Activated T-cell treated with anti-CD3 and anti-CD28 coated beads, Interleukin-2, amount 50 U/mL, for 24 hours (primary cell): Measurements from ENCODE around the gene MYO1B.

Experiments
- DNase-seq: peaks from one replicate; pipeline ENCODE4 v3.0.0-alpha.2; 2020
- H3K27ac Mint-ChIP-seq: 2 replicates; pipeline ENCODE4 v1.8.0; 2020; ENCODE audit warnings: mild to moderate bottlenecking, mixed read lengths
- H3K27me3 Mint-ChIP-seq: 2 replicates; pipeline ENCODE4 v1.8.0; 2020; ENCODE audit warnings: mixed read lengths
- H3K36me3 Mint-ChIP-seq: 2 replicates; pipeline ENCODE4 v1.8.0; 2020; ENCODE audit warnings: low read depth, mixed read lengths
- H3K4me1 Mint-ChIP-seq: 2 replicates; pipeline ENCODE4 v1.8.0; 2020; ENCODE audit warnings: low read depth, mixed read lengths
- H3K4me3 Mint-ChIP-seq: 2 replicates; pipeline ENCODE4 v1.8.0; 2020; ENCODE audit warnings: mild to moderate bottlenecking, moderate library complexity, mixed read lengths
- H3K9me3 Mint-ChIP-seq: 2 replicates; pipeline ENCODE4 v1.8.0; 2020; ENCODE audit warnings: mixed read lengths

Gene MYO1B

GRCh38 chr2:191217580-191217979 is 27.6 kb upstream of the MYO1B start:
- peaks cover 11% of the 10 kb centered on the region for H3K9me3 Mint-ChIP-seq
- no peaks in the 10 kb centered on the region for H3K36me3 Mint-ChIP-seq
- no peak overlapping the region for H3K4me3 Mint-ChIP-seq
- no peak overlapping the region for H3K27ac Mint-ChIP-seq
- H3K4me1 Mint-ChIP-seq = peaks cover 25% of the 10 kb centered on the region
- DNase-seq = no peak
- H3K27me3 Mint-ChIP-seq = no peaks in the 10 kb centered on the region

DNA sequence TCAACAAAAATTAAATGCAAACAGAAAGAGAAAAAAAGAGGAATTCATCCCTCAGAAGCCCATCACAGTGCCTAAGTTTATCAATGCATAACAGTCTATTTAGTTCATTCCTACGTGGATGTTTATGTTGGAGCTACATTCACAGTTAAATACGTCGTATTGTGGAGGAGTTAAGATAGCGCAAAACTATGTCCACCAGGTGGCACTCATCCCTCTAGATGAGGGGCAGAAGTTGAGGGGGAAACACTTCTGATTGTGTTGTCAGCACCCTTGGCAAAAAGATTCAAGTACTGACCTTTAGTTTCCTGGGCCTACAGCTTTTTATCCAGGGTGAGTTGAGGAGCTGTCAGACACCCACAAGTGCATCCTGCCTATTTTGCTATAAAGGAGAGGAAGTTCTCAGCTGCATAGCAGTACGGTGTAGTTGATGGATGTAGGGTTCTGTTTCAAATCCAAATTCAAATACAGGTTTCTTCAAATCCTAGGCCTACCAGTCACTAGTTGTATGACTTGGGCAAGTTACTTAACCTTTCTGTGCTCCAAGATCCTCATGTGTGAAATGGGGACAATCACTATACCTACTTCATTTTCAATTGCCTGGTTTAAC is 26.8 kb upstream of the MYO1B start:
- Mint-ChIP-seq H3K4me1 (peaks cover 25% of the 10 kb centered on the region), H3K27ac (no peak overlapping the region), H3K4me3 (no peak overlapping the region), H3K36me3 (no peaks in the 10 kb centered on the region), H3K9me3 (peaks cover 7% of the 10 kb centered on the region), H3K27me3 (no peaks in the 10 kb centered on the region)
- no peak for DNase-seq

DNA sequence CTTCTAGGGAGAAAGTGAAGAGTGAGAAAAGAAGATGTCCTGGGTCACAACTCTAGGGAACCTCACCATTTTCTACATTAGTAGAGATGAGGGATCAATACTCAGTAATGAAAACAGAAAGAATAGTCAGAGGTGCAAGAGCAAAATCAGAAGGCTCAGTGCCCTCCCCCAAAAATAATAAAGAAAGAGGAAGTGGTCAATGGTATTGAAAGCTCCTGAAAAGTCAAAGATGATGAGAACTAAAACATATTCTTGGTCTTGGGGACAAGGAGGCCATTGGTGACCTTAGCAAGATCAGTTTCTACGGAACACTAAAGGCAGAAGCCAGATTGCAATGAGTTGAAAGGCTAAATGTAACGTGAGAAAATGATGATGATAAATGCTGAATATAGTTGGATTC is 24.5 kb upstream of the MYO1B start:
- Mint-ChIP-seq H3K4me1 (peaks cover 25% of the 10 kb centered on the region), H3K9me3 (peaks cover 7% of the 10 kb centered on the region), H3K27ac (no peak overlapping the region), H3K36me3 (no peaks in the 10 kb centered on the region), H3K4me3 (no peak overlapping the region), H3K27me3 (no peaks in the 10 kb centered on the region)
- DNase-seq = no peak

DNA sequence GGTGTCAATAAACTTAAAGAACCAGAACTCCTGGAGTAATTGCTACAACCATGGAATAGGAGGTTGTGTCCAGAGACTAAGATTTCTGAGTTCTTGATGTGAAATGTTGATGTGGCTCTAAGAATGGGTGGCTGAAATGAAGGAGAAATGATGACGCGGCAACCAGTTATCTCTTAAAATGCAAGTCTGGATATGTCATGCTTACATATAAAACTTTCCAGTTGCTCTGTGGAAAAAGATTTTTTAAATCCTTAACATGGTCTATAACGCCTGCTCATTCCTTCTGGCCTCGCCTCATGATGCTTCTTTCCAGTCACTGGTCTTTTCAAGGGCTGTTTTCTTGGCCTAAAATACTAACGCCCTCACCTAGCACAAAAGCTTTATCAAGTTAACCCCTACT is 23.5 kb upstream of the MYO1B start:
- no peak for DNase-seq
- H3K9me3 Mint-ChIP-seq = peaks cover 7% of the 10 kb centered on the region
- peaks cover 25% of the 10 kb centered on the region for H3K4me1 Mint-ChIP-seq
- no peak overlapping the region for H3K27ac Mint-ChIP-seq
- H3K27me3 Mint-ChIP-seq = no peaks in the 10 kb centered on the region
- no peaks in the 10 kb centered on the region for H3K36me3 Mint-ChIP-seq
- no peak overlapping the region for H3K4me3 Mint-ChIP-seq

GRCh38 chr2:191222507-191222906 is 22.7 kb upstream of the MYO1B start:
- Mint-ChIP-seq H3K4me3 (no peak overlapping the region), H3K4me1 (peaks cover 24% of the 10 kb centered on the region), H3K27ac (no peak overlapping the region), H3K27me3 (no peaks in the 10 kb centered on the region), H3K9me3 (peaks cover 7% of the 10 kb centered on the region), H3K36me3 (no peaks in the 10 kb centered on the region)
- DNase-seq = no peak

GRCh38 chr2:191222952-191223351 is 22.3 kb upstream of the MYO1B start:
- H3K4me3 Mint-ChIP-seq = no peak overlapping the region

GRCh38 chr2:191225126-191225525 is 20.1 kb upstream of the MYO1B start:
- Mint-ChIP-seq H3K4me1 (peaks cover 7% of the 10 kb centered on the region), H3K9me3 (peaks cover 6% of the 10 kb centered on the region), H3K27ac (no peak overlapping the region), H3K27me3 (no peaks in the 10 kb centered on the region), H3K4me3 (no peak overlapping the region), H3K36me3 (no peaks in the 10 kb centered on the region)
- DNase-seq = no peak

More at GRCh38 chr2:191222952-191223351, 22.3 kb upstream of the MYO1B start:
- Mint-ChIP-seq H3K9me3 (peaks cover 7% of the 10 kb centered on the region), H3K36me3 (no peaks in the 10 kb centered on the region), H3K27ac (no peak overlapping the region), H3K27me3 (no peaks in the 10 kb centered on the region), H3K4me1 (peaks cover 19% of the 10 kb centered on the region)
- no peak for DNase-seq

- DNase-seq = no peak
- Mint-ChIP-seq H3K27ac (no peak overlapping the region), H3K4me1 (peaks cover 8% of the 10 kb centered on the region), H3K36me3 (no peaks in the 10 kb centered on the region), H3K27me3 (no peaks in the 10 kb centered on the region), H3K9me3 (peaks cover under 1% of the 10 kb centered on the region), H3K4me3 (no peak overlapping the region)
These were observed 19.5 kb upstream of the MYO1B start for GRCh38 chr2:191225690-191226089.

DNA sequence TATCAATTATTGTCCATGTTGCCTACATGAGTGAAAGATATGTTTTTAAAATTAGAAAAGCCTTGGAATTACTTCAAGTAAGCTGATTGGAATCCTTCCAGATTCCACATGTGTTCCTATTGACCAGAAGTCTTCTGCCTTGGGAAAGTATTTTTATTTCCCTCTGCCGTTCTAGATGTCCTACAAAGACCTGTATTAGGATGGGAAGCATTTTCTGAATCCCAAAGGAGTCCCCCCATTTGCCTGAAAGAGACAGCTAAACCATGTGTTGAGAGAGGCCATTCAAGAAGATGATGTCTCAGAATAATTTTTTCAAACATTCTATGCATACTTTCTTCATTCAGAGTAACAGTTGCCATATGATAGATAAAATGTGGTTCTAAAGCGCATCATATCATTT is 19.0 kb upstream of the MYO1B start:
- no peak for DNase-seq
- Mint-ChIP-seq H3K4me3 (no peak overlapping the region), H3K27me3 (no peaks in the 10 kb centered on the region), H3K36me3 (no peaks in the 10 kb centered on the region), H3K27ac (no peak overlapping the region), H3K4me1 (peaks cover 6% of the 10 kb centered on the region), H3K9me3 (no peaks in the 10 kb centered on the region)

DNA sequence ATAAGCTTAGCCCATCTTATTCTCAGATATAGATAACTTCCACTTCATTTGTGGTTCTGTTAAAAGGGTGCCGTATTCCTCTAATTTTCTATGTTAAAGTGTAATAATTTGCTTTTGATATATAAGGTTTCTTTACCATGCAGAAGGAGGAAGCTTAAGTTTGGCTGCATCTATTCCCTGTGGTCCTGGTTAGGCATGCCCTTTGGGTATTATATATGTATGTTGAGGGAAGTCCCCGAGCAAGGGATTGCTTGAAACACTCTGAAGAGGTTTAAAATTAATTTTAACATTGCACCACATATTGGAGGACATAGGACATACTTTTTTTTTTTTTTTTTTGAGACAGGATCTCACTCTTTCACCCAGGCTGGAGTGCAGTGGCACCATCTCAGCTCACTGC is 16.9 kb upstream of the MYO1B start:
- Mint-ChIP-seq H3K27ac (no peak overlapping the region), H3K4me3 (no peak overlapping the region), H3K9me3 (no peaks in the 10 kb centered on the region), H3K27me3 (no peaks in the 10 kb centered on the region), H3K36me3 (no peaks in the 10 kb centered on the region), H3K4me1 (peaks cover 6% of the 10 kb centered on the region)
- DNase-seq = no peak

DNA sequence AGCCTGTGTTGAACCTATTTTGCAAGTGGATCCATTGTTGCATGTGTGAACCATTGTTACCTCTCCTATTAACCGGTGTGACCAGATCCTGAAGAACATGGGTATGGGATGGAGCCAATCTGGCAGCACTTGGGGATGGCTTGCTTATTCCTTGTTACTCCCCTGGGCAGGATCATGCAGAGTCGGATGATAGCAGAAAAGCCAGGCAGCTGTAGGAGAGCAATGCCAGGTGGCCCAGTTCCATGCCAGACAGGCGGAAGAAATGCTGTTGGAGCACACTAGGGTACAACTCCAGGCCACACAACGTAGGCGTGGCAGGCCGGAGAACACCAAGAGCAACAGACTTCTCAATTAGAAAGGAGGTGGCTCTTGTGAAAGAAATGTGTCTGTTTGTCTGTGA is 16.3 kb upstream of the MYO1B start:
- DNase-seq = no peak
- Mint-ChIP-seq H3K9me3 (no peaks in the 10 kb centered on the region), H3K36me3 (no peaks in the 10 kb centered on the region), H3K27ac (no peak overlapping the region), H3K27me3 (no peaks in the 10 kb centered on the region), H3K4me1 (peaks cover 6% of the 10 kb centered on the region), H3K4me3 (no peak overlapping the region)

DNA sequence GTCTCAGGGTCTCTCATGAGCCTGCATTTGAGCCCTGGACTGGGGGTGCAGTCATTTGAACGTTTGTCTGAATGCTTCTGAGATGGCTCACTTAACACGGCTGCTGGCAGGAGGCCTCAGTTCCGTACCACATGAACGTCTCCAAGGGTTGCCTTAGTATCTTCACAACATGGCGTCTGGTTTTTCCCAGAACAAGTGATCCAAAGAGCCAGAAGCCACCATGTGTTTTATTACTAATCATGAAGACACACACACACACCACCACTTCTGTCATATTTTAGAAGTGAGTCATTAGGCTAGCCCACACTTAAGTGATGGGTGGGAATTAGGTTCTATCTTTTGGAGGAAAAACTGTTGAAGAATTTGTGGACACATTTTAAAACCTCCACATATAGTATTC is 15.0 kb upstream of the MYO1B start:
- no peak for DNase-seq
- peaks cover 6% of the 10 kb centered on the region for H3K4me1 Mint-ChIP-seq
- H3K9me3 Mint-ChIP-seq = no peaks in the 10 kb centered on the region
- no peak overlapping the region for H3K27ac Mint-ChIP-seq
- H3K36me3 Mint-ChIP-seq = no peaks in the 10 kb centered on the region
- H3K4me3 Mint-ChIP-seq = no peak overlapping the region
- H3K27me3 Mint-ChIP-seq = no peaks in the 10 kb centered on the region

DNA sequence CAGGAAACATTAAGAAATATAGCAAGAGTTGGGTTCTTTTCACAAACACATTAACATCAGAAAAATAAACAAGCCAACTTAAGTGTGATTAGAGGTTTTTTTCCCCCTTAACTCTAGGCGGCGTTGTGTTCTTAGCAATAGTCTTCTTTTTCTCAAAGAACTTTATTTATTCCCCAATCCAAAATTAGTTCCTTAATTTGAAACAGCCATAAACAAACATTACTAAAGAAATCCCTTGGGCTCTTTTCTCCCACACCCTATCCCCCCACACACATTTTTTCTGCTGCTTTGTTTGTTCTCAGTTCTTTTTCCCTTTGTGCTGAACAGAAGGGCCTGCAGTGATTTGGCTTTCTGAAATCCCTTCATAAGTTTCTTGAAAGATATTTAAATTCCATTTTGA is 13.2 kb upstream of the MYO1B start:
- H3K27ac Mint-ChIP-seq = no peak overlapping the region
- peaks cover 6% of the 10 kb centered on the region for H3K4me1 Mint-ChIP-seq
- DNase-seq = no peak
- H3K27me3 Mint-ChIP-seq = no peaks in the 10 kb centered on the region
- H3K9me3 Mint-ChIP-seq = no peaks in the 10 kb centered on the region
- H3K36me3 Mint-ChIP-seq = no peaks in the 10 kb centered on the region
- H3K4me3 Mint-ChIP-seq = no peak overlapping the region

DNA sequence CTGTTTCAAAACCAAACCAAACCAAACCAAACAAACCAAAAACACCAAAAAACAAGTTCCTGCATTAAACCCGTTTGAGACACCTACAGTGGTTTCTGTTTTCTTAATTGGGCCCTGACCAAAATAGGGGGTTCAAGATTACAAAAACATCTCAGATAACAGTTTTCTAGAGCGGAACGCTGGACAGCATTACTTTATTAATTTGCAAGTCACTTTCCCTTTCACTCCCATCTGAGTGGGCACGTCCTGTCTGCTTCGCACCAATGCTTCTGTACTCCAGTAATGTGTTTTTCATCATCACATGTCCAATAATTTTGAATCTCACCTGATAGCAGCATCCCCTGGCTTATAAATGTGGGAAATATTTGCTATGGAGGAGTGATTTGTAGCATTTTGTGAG is 11.7 kb upstream of the MYO1B start:
- H3K27ac Mint-ChIP-seq = no peak overlapping the region

DNA sequence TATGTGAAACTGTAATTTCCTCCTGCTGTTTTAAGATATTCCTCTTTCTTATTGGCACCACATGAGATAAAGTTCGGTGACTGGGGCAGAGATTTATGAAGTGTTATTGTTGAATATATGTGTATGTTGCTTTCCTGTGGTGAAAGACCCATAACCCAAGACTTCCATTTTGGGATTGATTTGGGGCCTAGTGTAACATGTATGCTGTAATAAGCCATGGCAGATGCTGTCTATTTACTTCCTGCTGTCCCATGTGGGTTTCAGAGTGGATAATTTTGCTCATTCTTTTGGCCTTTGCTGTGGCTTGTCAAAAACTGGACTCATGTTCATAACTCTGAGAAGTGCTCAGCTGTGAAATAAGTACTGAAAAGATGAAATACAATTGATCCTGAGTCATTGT is 10.8 kb upstream of the MYO1B start:
- Mint-ChIP-seq H3K4me3 (no peak overlapping the region), H3K9me3 (no peaks in the 10 kb centered on the region), H3K4me1 (peaks cover 6% of the 10 kb centered on the region), H3K27me3 (no peaks in the 10 kb centered on the region), H3K36me3 (no peaks in the 10 kb centered on the region), H3K27ac (no peak overlapping the region)
- no peak for DNase-seq

More for the DNA sequence above, 11.7 kb upstream of the MYO1B start:
- no peaks in the 10 kb centered on the region for H3K36me3 Mint-ChIP-seq
- no peak for DNase-seq
- H3K9me3 Mint-ChIP-seq = no peaks in the 10 kb centered on the region
- H3K27me3 Mint-ChIP-seq = no peaks in the 10 kb centered on the region
- no peak overlapping the region for H3K4me3 Mint-ChIP-seq
- H3K4me1 Mint-ChIP-seq = peaks cover 6% of the 10 kb centered on the region

DNA sequence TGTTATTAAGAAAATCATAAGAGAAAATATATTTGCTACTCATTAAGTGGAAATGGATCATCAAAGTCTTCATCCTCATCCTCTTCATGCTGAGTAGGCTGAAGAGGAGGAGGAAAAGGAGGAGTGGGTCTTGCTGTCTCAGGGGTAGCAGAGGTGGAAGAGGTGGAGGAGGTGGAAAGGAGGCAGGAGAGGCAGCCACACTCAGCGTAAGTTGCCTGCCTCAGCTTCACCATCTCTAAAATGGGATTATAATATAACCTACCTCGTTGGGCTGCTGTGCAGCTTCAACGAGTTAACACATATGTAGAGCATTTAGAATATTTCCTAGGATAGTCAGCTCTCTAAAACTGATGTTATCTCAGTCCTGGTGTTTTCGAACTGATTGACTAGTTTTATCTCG is 4.3 kb upstream of the MYO1B start:
- Mint-ChIP-seq H3K9me3 (no peaks in the 10 kb centered on the region), H3K4me1 (peaks cover 5% of the 10 kb centered on the region), H3K36me3 (no peaks in the 10 kb centered on the region), H3K4me3 (no peak overlapping the region), H3K27ac (no peak overlapping the region), H3K27me3 (peaks cover 15% of the 10 kb centered on the region)
- no peak for DNase-seq
